NCI-H526 treated with DMSO at 0.1 percent for 48 hours (cell line): ENCODE data around the gene GARIN5B.
"Not testable (repeated sequence)": the region's sequence is repeated elsewhere in the genome, so short reads cannot be mapped to it uniquely, and the experiment has no call there.

Experiments used
- DNase-seq: peaks from one replicate; lab custom pipeline; 2025; lab: John Stamatoyannopoulos, UW

Gene GARIN5B

DNA sequence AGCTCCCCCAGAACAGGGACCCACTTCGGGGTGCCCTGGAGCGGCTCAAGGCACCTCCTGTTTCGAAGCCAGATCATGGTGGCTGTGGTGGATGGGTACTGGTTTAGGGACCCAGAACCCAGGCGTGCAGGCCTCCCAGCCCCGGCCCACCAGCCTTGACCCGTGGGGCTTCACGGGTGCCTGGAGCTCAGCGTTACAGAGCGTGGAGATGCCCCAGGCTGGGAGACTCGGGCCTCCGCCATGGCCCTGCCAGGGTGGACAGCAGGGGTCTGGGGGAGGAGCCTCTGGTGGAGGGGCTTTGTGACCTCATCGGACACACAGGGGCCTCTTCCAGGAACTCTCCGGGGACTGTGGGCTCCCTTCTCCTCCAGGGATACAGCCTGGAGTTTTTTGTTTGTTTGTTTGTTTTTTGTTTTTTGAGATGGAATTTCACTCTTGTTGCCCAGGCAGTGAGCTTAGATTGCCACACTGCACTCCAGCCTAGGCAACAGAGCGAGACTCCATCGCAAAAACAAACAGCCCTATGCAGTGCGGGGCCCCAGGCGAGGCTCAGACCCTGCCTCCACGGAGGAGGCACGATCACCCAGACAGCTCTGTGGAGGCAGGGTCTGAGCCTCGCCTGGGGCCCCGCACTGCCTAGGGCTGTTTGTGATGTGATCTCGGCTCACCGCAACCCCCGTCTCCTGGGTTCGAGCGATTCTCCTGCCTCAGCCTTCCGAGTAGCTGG, at the start of gene GARIN5B:
Gene GARIN5B, minus strand, starts transcription at position 271 of the 727 bp plus-strand sequence. Its CDS starts 194 bp downstream, at position 77.
- no peak for DNase-seq

DNA sequence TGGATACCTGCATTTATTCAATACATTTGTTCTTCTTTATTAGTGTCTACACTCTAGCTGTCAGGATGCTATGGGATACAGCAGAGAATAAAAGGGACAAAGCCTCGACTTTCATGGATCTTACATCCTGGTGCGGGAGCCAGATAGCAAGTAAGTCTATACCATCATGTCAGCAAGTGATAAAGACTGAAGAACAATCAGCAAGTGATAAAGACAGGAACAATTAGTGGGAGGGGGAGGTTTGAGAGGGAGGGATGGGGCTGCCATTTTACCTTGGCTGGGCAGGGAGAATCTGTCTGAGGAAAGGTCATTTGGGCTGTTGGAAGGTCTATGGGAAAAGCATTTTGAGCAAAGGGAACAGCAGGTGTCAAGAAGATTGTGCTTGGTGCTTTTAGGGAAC, 47.1 kb upstream of the GARIN5B start:
- DNase-seq, result no peak

DNA sequence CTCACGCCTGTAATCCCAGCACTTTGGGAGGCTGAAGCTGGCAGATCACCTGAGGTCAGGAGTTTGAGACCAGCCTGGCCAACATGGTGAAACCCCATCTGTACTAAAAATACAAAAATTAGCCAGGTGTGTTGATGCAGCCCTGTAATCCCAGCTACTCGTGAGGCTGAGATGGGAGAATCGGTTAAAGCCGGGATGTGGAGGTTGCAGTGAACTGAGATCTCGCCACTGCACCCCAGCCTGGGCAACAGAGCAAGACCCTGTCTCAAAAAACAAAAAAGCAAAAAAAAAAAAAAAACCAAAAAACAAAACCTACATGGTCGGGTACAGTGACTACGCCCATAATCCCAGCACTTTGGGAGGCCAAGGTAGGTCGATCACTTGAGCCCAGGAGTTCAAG, 46.1 kb upstream of the GARIN5B start:
- DNase-seq, result not testable (repeated sequence)

DNA sequence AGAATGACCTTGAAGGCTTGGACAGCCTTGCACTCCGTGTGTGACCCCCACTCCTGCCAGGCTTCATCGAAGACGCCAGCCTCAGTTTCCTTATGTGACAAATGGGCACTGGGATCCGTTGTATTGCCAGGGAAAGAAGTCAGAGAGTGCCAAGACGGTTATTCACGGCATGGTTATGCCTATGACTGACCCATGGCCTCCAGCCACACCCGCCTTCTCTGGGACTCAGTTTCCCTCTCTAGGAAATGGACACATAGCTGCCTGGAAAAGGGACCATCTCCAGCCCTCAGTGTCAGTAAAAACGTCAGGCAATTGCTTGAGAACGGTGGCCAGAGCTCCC, 45.4 kb upstream of the GARIN5B start:
- DNase-seq, result no peak

DNA sequence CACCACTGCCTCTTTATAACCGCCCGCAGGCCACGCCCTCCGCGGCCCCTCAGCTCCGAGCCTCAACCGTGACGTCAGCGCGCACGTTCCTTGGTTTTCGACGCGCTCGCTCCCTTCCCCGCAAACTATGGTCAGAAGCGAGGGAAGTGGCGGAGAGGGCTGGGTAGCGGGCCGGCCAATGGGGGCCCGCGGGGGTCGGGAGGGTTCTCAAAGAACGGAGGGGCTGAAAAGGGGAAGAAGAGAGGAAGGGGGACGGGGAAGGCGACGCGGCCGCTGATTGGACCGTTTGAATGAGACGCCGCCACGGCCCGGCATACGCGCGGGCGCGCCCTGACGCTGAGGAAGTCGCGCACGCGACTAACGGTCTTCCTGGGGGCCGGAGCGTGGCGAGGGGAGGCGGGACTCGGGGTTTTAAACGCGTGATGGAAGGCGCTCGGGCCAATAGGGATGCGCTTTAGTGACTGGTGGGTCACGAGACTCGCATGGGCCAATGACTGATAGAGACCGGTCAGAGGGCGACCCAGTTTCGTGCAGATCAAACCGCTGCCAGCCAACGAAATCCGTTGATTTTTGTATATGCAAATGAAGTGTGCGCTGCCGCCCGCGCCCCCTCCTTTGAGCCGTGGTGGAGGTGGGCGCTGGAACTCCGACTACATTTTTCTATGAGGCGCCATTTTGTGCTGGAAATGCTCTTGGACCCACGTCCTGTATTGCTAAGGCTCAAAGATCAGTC, 44.9 kb upstream of the GARIN5B start:
- DNase-seq, result peak; percentile 99

DNA sequence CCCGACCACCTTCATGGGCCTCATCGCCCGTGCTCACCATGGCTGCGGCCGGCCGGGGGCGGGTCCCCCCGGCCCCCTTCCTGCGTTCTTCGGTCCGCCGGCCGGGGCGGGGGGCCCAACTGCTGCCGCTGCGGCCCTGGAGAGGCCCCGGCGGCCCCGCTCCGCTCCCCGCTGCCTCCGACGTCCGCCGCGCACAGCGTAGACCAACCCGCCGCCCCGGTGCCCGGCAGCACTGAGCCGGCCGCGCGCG, 44.4 kb upstream of the GARIN5B start, which contains the start of gene UBE2S:
Gene UBE2S, minus strand, starts transcription at position 239 of the 250 bp plus-strand sequence. Its CDS starts 199 bp downstream, at position 40.
- not testable (repeated sequence) for DNase-seq

DNA sequence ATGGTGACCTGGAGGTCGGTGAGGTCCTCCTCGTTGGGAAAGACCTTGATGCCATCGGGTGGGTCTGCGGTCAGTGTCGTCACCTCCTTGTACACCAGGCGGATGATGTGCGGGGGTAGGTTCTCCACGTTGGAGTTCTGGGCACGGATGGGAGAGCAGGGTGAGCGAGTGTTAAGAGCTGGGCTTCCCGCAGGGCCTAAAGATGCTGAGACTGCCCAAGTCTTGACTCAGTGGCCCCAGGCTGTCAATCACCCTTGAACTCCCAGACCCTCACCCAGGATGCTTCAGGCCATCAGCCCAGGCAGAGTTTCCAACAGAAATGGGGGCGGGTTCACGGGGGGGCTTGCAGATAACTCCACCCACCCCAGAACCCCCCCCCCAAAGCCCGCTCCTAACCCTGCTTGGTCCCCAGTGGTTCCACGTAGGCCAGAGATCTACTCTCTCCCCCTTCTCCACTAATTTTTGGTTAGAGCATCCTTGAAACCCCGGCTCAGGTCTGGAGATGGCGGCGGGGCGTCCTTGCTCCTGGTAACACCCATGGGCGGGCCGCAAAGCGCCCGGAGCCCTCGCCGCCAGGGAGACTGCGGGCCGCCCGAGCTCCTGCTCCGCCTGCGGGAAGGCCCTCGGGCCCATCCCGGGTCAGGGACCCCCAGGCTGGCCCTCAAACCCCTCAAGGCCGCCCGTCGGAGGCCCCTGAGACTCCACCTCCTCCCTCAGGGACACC, 43.9 kb upstream of the GARIN5B start:
- DNase-seq, result no peak

DNA sequence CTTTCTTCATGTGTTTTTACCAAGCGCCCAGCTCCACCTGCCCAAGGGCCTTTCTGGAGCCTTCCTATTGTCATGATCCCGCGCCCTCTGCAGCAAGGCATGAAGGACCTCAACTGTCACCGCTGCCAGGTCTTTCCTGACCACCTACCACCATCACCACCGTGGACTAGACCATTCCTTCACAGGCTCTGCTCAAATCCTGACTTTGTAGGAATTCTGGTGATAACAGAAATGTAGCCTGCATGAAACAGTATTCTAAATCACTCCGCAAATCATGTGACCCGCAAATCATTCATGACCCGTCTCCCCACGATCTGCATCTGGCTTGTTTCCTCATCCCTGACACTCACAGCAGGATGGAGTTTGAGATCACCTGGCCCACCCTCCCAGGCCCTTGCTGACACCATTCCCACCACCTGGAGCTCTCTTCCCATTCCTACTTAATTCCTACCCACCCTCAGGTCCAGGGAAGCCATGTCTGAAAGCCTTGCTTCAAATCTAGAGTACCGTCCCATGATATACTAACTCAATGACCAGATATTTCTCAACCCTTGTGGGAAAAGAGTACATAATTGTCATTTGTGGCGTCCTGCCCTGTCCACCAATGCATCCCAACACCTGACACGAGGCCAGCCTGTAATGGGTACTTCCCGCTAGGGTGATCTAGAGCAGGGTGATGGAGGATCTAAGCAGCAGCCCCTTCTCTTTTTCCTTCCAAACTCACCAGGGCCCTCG, 43.2 kb upstream of the GARIN5B start:
- no peak for DNase-seq

DNA sequence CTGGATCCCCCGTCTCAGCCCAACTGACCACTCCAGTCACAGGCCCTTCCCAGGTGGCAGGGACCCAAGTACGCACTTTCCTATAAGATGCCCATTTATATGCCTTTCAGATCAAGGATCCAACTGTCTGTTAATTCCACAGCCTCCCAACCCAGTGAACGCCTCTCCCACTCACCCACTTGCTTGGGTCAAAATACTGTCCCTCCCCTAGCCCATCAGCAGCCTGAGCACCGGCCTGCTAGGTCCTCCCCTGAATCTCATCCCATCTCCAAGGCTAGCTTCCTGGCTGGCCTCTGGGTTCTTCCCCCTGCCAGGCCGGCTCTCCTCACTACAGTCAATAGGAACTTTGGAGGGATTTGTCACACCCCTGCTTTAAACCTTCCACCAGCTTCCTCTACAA, 42.6 kb upstream of the GARIN5B start:
- no peak for DNase-seq

DNA sequence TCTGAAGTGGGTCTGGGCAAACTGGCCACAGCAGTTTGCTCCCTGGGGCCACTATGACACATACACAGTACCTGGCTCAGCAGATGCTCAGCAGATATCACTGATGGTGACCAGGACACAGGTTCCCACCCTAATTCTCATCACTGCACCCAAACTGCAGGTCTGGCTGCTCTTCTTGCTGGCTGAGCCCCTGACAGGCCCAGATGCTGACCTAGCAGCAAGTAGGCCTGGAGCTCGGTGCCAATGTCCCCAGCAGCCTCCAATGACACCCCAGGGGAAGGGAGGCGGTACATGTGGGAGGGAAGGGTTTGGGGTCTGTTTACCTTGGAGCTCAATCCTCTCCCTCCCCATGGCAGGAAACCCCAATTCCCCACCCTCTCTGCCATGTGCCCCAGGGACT, 39.4 kb upstream of the GARIN5B start:
- DNase-seq, result no peak

DNA sequence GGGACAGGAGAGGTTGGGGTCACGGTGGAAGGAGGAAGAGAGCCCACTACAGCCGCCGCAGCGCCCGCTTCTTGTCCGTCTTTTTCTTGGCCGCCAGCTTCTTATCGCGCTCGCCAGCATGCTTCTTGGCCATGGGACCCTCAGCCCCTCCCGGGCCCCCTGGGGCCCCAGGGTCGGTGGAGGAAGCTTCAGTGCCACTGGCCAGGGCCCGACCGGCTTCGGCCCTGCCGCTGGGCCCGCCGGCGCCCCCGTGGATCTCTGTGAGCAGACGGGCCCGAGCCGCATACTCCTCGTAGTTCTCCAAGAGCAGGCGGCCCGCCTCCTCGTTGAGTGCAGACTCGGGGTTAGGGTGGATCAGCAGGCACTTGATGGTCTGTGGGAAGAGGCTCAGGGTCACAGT, 38.3 kb upstream of the GARIN5B start:
- not testable (repeated sequence) for DNase-seq

DNA sequence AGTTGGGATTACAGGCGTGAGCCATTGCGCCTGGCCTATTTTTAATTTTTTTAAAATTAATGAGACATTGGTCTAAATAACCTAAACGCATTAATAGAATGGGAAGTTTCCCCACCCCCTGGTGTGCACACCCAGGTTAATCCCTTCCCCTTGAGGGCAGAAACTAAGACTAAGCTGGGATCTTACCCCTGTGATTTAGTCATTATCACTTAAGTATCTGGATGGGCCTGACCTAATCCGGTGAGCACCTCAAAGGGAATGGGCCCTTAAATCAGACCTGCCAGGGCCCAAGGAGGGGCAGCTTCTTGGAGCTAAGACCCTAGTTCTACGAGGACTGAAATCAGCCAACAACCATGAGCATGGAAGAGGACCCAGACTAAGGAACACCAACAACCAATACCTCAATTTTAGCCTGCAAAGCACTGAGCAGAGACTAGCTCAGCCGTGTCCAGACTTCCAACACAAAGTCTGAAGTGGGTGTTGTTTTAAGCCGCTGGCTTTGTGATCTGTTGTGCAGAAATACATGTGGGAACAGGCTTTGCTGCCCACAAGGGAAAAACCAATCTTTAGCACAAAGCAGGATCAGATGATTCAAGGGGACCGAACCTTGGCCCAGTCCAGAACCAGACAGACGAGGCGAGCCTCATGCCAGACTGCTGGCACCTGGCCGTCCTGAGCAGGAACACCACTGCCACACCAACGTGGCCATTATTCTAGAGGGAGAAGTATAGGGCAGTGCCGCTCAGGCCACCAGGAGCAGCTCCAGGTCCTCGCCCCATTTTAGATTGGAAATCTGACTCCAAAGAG, 37.4 kb upstream of the GARIN5B start:
- no peak for DNase-seq

DNA sequence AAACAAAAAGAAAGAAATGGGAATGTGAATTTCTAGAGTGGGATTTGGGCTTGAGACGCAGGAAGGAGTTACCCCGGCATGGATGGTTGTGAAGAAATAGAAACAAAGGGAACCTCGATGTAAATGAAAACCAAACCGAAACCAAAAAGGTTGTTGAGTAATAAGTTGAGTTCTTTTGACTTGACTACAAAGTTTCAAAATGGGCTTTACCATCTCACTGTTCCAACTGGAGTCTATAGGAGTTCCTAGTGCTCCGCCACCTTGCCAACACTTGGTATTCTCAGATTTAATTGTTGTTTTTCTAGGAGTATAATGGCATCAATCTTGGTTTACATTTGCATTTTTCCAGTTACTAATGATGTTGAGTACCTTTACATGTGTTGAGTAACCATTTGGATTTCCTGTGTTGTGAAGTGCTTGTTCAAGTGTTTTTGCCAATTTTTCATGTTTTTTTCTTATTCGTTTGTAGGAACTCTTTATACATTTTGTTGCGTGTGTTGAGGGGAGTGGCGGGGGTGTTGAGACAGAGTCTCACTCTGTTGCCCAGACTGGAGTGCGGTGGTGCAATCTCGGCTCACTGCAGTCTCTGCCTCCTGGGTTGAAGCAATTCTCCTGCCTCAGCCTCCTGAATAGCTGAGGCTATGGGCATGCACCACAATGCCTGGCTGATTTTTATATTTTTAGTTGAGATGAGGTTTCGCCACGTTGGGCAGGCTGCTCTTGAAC, 35.3 kb upstream of the GARIN5B start:
- no peak for DNase-seq

DNA sequence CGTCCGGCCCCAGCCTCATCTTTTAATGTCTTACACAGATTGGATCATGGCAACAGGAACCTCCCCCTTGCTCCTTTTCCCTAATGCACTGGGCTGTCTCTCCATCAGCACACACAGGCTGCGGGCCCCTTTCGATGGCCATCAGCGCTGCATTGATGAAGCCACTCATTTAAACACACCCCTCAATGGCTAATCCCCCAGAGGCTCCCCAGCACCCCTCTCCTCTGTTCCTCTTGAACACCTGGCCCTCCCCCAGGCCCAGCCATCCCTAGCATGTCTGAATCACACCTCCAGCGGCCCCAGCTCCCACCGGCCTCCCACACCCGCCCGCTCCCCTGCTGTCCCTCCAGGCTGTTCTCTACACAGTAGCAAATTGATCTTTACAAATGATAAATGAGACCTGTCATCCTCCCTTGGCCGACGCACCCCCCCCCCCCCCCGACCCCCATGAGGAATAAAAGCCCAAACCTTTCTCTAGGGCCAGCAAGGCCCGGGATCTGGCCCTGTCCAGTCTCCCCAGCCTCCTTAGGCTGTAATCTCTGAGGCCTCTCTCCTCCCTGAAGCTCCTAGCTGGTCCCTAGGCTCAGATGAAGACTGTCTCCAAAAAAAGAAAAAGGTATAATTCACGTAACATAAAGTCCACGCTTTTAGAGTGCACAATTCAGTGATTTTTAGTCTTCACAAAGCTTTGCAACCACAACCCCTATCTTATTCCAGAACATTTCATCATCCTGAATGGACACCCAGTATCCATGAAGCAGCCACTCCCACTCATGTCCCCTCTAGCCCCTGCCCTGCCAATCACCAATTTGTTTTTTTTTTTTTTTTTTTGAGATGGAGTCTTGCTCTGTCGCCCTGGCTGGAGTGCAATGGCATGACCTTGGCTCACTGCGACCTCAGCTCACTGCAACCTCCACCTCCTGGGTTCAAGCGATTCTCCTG, 30.0 kb upstream of the GARIN5B start:
- DNase-seq, result no peak

DNA sequence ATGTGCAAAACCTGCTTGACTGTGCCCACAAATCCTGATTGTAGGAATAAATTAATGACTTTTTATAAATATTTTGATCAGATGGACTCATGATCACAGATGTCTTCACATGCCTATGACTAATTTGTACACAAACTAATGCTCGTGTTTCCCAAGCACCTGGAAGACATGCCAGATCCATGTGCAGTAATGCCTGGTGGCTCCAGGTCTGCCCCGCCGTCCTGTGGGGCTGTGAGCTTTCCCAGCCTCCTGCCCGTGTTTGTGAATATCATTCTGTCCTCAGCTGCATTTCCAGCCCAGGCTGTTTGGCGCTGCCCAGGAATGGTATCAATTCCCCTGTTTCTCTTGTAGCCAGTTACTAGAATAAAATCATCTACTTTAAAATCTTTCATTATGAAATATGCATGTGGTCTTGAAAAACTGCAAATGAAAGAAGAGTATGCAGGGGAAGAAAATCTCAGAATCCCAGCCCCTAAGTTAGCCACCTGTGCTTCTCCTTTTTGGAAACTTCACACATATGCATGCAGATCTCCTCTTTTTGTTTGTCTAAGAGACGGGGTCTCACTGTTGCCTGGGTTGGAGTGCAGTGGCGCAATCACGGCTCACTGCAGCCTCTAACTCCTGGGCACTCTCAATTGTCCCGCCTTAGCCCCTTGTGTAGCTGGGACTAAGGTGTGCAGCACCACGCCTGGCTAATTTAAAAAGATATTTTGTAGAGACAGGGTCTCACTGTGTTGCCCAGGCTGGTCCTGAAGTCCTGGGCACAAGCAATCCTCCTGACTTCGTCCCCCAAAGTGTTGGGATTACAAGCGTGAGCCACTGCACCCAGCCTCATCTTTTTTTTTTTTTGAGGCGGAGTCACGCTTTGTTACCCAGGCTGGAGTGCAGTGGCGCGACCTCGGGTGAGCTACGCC, 28.9 kb upstream of the GARIN5B start:
- DNase-seq, result no peak

DNA sequence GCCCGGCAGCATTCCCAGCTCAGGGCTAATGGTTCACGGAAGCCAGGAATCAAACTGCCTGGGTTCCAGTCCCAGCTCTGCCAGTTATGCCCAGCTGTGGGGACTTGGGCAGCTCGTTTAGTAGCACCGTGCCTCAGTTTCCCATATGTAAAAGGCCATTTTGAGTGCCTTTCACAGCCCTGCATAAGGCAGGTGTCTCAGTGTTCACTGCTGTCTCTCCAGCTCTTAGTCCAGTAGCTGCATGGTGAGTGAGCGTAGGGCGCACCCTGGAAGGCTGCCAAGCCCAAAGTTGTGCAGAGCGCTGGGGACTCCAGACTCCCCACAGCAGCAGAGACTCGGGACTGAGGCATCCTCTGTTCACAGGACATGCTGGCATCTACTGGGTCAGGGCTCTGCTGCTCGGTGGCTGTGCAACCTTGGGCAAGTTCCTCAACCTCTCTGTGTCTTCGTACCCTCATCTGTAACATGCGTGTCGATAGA, 28.2 kb upstream of the GARIN5B start:
- no peak for DNase-seq

DNA sequence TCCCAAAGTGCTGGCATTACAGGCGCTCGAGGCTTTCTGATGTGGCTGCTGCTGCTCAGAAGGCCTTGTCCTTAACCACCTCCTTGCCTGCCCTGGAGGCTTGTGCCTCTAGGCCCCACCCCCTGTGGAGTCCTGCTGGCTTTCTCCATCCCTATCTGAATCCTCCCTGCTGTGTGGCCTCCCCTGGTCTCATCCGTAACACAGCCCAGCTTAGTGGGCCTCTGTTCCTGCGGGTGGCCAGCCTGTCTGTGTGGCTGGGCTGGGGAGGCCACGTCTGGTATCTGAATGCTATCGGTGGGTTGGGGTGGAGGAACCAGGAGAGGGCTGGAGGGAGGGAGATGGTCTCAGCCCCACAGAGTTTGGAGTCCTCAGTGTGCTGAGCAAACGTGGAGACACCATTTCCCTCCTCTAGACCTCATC, 27.4 kb upstream of the GARIN5B start:
- DNase-seq, result no peak
